ENCODE data around the gene RAMP1. TPM values are rescaled to one million over a fixed set of nuclear protein-coding genes. Genes with fewer than 3 reads are reported as not detected.
A peak's percentile ranks its signal among the peaks of the same experiment; 100 is the strongest.

RAMP1 gene
- total RNA-seq, 1 donor from 2014 or later: 3.9 TPM

- H3K9me3 Mint-ChIP-seq: no peaks in the 10 kb centered on the region
- H3K27ac Mint-ChIP-seq: peak overlapping the region; percentile 72
- CTCF ChIA-PET: no interaction called here
- intact Hi-C loops (cut with micrococcal nuclease): no loop called here
- TF ChIP-seq, protein P1, sequence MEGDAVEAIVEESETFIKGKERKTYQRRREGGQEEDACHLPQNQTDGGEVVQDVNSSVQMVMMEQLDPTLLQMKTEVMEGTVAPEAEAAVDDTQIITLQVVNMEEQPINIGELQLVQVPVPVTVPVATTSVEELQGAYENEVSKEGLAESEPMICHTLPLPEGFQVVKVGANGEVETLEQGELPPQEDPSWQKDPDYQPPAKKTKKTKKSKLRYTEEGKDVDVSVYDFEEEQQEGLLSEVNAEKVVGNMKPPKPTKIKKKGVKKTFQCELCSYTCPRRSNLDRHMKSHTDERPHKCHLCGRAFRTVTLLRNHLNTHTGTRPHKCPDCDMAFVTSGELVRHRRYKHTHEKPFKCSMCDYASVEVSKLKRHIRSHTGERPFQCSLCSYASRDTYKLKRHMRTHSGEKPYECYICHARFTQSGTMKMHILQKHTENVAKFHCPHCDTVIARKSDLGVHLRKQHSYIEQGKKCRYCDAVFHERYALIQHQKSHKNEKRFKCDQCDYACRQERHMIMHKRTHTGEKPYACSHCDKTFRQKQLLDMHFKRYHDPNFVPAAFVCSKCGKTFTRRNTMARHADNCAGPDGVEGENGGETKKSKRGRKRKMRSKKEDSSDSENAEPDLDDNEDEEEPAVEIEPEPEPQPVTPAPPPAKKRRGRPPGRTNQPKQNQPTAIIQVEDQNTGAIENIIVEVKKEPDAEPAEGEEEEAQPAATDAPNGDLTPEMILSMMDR (IDR thresholded peaks at IDR 0.05): no peak
- peaks cover 16% of the 10 kb centered on the region for H3K4me1 Mint-ChIP-seq
- ATAC-seq (ENCODE audit: low read depth) (peak; percentile 61), DNase-seq (no peak)
- peaks cover 35% of the 10 kb centered on the region for H3K27me3 Mint-ChIP-seq
- H3K4me3 Mint-ChIP-seq: peak overlapping the region; percentile 49
- no peaks in the 10 kb centered on the region for H3K36me3 Mint-ChIP-seq (ENCODE audit: low read depth)
- POLR2A ChIA-PET: interaction anchor here (0.6 to 1.5 kb wide), 4 partner anchors 18 to 166 kb away, joined by 3 to 8 read pairs (median 4); no protein-coding TSS in a partner anchor
These were observed 9.4 kb downstream of the RAMP1 start for GRCh38 chr2:237868631-237869342.

DNA sequence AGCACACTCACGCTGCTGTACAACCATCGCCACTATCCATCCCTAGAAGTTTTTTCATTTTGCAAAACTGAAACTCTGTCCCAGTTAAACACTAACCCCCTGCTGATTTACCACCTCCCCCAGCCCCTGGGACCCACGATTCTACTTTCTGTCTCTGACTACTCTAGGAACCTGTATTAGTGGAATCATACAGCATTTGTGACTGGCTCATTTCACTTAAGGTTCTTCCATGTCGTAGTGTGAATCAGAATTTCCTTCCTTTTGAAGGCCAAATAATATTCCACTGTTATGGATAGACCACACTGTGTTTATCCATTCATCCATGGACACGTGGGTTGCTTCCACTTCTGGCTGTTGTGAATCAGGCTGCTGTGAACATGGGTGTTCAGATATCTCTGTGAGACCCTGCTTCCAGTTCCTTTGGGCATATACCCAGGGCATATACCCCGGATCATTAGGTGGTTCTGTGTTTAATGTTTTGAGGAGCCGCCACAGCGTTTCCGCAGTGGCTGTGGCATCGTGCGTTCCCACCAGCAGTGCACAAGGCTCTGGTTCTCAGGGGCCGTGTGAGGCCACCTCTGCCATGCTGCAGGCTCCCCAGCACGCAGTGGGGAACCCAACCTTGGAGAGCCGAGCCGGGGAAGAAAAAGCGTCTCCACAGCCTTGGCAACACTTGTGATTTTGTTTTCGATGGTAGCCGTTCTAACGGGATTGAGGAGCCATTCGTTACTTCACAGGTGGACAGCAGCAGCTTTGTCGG lies 10.1 kb downstream of the RAMP1 start:
- H3K4me1 Mint-ChIP-seq: peaks cover 16% of the 10 kb centered on the region
- no peak for DNase-seq
- H3K27ac Mint-ChIP-seq: peak overlapping the region; percentile 72

DNA sequence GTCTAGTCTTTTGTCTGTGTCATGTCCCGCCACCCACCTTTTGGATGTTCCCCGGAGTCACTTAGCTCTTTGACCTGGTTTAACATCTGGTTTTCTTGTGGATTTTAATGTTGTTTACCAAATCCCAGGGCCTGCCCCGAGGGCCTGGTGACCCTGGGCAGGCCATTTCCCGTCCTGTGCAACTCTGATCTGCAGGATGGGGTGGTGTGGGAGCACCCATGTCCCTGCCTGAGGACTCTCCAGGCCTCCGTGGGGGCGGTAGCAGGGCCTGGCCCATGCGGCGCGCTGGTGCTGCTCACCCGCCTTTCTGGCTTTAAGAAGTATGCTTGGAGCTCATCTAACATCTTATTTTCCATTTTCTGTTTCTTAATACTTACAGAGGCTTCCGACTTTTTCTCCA lies 10.7 kb downstream of the RAMP1 start:
- intact Hi-C loops (cut with micrococcal nuclease): no loop called here
- Mint-ChIP-seq H3K36me3 (ENCODE audit: low read depth) (no peaks in the 10 kb centered on the region), H3K4me1 (peaks cover 16% of the 10 kb centered on the region), H3K27me3 (peaks cover 34% of the 10 kb centered on the region), H3K27ac (no peak overlapping the region), H3K9me3 (no peaks in the 10 kb centered on the region), H3K4me3 (no peak overlapping the region)
- DNase-seq: no peak
- CTCF ChIA-PET: no interaction called here
- no peak for ATAC-seq (ENCODE audit: low read depth)
- POLR2A ChIA-PET: interaction anchor here (1.5 kb wide), 1 partner anchor 28 kb away, joined by 4 read pairs; no protein-coding TSS in a partner anchor
- TF ChIP-seq, protein P1 (IDR thresholded peaks at IDR 0.05): no peak

More for the DNA sequence above, 10.1 kb downstream of the RAMP1 start:
- no peak for ATAC-seq (ENCODE audit: low read depth)
- H3K36me3 Mint-ChIP-seq (ENCODE audit: low read depth): no peaks in the 10 kb centered on the region
- peaks cover 36% of the 10 kb centered on the region for H3K27me3 Mint-ChIP-seq
- no peaks in the 10 kb centered on the region for H3K9me3 Mint-ChIP-seq
- TF ChIP-seq, protein P1 (IDR thresholded peaks at IDR 0.05): no peak
- ChIA-PET CTCF (no interaction called here), POLR2A (interaction anchor here (0.6 to 1.5 kb wide), 3 partner anchors 17 to 35 kb away, joined by 3 to 4 read pairs (median 4); no protein-coding TSS in a partner anchor)
- intact Hi-C loops (cut with micrococcal nuclease): no loop called here
- H3K4me3 Mint-ChIP-seq: peak overlapping the region; percentile 49

DNA sequence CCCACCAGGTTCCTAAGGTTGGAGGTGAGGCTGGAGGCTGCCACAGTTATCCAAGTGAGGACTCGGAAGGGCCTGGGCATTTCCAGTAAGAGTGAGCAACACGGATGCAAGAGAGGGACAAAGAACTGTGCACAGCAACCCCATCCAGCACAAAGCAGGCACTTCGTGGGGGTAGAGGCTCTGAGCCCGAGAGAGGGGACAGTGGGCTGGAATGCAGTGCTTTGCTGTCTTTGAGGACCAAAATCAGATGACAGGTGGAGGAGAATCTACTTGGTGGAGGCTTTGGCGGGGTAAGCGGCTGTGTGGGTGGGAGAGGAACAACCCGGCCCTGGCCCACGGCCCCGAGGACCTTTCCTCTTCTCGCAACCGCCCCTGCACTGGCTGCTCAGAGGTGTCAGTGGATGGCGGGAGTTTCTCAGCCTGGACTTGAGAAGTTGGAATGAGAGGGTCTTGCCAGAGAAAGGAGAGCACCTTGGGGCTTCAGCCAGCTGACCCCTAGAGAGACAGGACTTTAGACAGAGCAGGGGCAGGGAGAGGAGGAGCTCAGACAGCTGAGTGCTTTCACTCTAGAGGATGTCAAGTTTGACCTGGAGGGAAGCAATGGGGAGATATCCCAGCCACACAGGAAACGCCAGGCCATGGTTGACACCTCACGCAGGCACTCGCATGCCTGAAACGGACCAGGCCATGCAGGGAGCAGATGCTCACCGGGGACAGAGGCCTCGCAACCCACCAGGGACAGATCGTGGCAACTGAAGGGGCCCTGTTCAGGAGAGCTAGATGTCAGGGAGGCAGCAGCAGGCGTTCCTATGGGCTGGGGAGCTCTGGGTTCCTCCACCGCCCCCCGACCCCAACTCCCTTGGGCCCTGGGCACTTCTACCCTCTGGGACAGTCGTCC lies 11.6 kb downstream of the RAMP1 start:
- Mint-ChIP-seq H3K27ac (no peak overlapping the region), H3K36me3 (ENCODE audit: low read depth) (no peaks in the 10 kb centered on the region), H3K9me3 (no peaks in the 10 kb centered on the region), H3K4me1 (peaks cover 16% of the 10 kb centered on the region), H3K27me3 (peaks cover 35% of the 10 kb centered on the region), H3K4me3 (no peak overlapping the region)
- DNase-seq (peak; percentile 10), ATAC-seq (ENCODE audit: low read depth) (no peak)
- ChIA-PET POLR2A (no interaction called here), CTCF (no interaction called here)
- intact Hi-C loops (cut with micrococcal nuclease): no loop called here
- TF ChIP-seq, protein P1 (IDR thresholded peaks at IDR 0.05): no peak

Measured in activated B cell treated with CpG ODN at 0.5 μM for 24 hours (primary cell).